HG03575 (cell line): Measurements from ENCODE around the gene ZBTB9.

Source experiments
- ATAC-seq: cut with Tn5 transposase; IDR thresholded peaks from one replicate; pipeline ENCODE4 v1.9.1; 2021; ENCODE audit not compliant: unreplicated experiment, insufficient number of reproducible peaks, low FRiP score; ENCODE audit errors: extremely low read depth

The ZBTB9 gene

GRCh38 chr6:33502486-33502885 lies 48.1 kb downstream of the ZBTB9 start:
- no peak for ATAC-seq

- no peak for ATAC-seq
Observed at GRCh38 chr6:33504486-33504885, 50.1 kb downstream of the ZBTB9 start.

DNA sequence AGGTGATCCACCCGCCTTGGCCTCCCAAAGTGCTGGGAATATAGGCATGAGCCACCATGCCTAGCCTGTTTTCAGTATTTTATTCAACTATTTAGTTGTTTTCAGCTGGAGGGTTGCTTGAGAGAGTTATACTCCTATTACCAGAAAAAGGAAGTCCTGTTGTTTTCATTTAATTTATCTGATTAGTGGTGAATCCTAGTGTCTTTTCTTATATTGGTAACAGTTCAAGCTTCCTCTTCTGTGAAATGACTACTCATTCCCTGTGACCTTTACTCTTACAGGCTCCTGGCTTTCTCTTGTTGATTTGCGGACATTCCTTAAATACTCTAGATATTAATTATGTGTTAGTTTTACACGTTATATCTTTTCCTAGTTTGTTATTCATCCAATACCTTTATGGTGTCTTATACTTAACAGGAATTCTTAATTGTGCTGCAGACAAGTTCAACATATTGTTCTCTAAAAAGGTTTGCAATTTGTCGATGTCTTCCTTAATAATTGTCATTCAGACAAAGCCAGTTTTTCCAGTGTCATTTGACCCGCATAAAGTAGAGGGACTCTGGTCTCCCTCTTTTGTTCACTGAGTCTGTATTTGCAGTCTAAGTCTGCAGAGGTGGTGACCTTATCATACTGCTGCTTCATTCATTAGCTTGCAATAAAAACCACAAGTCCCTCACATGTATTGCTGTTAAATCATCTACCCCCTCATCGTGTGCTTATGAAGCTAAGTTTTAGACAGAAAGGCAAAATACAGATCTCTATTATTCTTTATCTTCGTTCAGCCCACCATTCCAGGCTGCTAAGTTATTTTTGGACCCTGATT lies 51.4 kb downstream of the ZBTB9 start:
- no peak for ATAC-seq
